Activated CD8-positive, alpha-beta memory T cell treated with anti-CD3 and anti-CD28 coated beads, Interleukin-2, amount 10 ng/mL, durations not matched to agents 7 days and 5 days (primary cell): ENCODE results near the gene ATF3. TPM values are rescaled to one million over a fixed set of nuclear protein-coding genes. Genes with fewer than 3 reads are reported as not detected.
"Not testable (repeated sequence)": the region's sequence is repeated elsewhere in the genome, so short reads cannot be mapped to it uniquely, and the experiment has no call there.

Experiments used
- ATAC-seq: fragments of 150-1000 bp; cut with Tn5 transposase; one replicate; pipeline ENCODE4 v1.10.0; 2021; ENCODE audit warnings: moderate library complexity
- CTCF ChIA-PET: fragments of 350-600 bp; sonication (Branson Sonifier 250); formaldehyde crosslinking; loops from one replicate; lab custom pipeline; 2021; ENCODE audit warnings: antibody characterized with exemption; lab: Charles Lee
- DNase-seq: peaks from one replicate; pipeline ENCODE4 v3.0.0-alpha.2; 2020
- H3K27ac Mint-ChIP-seq: one replicate; pipeline ENCODE4 v1.8.0; 2021; ENCODE audit warnings: mild to moderate bottlenecking, mixed read lengths
- H3K27me3 Mint-ChIP-seq: one replicate; pipeline ENCODE4 v1.8.0; 2021; ENCODE audit warnings: mixed read lengths
- H3K36me3 Mint-ChIP-seq: one replicate; pipeline ENCODE4 v1.8.0; 2021; ENCODE audit warnings: mild to moderate bottlenecking, mixed read lengths
- H3K4me1 Mint-ChIP-seq: one replicate; pipeline ENCODE4 v1.8.0; 2021; ENCODE audit warnings: mixed read lengths
- H3K4me3 Mint-ChIP-seq: one replicate; pipeline ENCODE4 v1.8.0; 2021; ENCODE audit warnings: mild to moderate bottlenecking, moderate library complexity, mixed read lengths
- H3K9me3 Mint-ChIP-seq: one replicate; pipeline ENCODE4 v1.8.0; 2022; ENCODE audit warnings: low read depth, mixed read lengths
- total RNA-seq, 2 experiments: library from RNA; stranded (reverse); gene quantifications; one replicate each; pipeline ENCODE4 v1.2.3, GENCODE V29; 2021

The ATF3 gene
- total RNA-seq, 2 experiments from 2014 or later, result 21.3 to 36.5 TPM

GRCh38 chr1:212658250-212658649, 49.7 kb downstream of the ATF3 start:
- not testable (repeated sequence) for H3K27ac Mint-ChIP-seq, H3K36me3 Mint-ChIP-seq, H3K9me3 Mint-ChIP-seq, DNase-seq, H3K4me1 Mint-ChIP-seq, H3K4me3 Mint-ChIP-seq, ATAC-seq
- peaks cover 34% of the 10 kb centered on the region for H3K27me3 Mint-ChIP-seq
- CTCF ChIA-PET, result interaction anchor here (1.3 to 2.1 kb wide), 2 partner anchors 92 to 181 kb away, joined by 3 to 5 read pairs; no protein-coding TSS in a partner anchor

- ATAC-seq (no peak), DNase-seq (no peak)
- Mint-ChIP-seq H3K4me3 (no peak overlapping the region), H3K4me1 (peaks cover 40% of the 10 kb centered on the region), H3K36me3 (no peaks in the 10 kb centered on the region), H3K9me3 (no peaks in the 10 kb centered on the region), H3K27ac (no peak overlapping the region), H3K27me3 (peaks cover 20% of the 10 kb centered on the region)
- CTCF ChIA-PET, result interaction anchor here (0.6 to 6.4 kb wide), 87 partner anchors 9 to 406 kb away, joined by 3 to 109 read pairs (median 5); partner anchors contain the start of genes ATF3, BATF3, NSL1 and TATDN3
Measured at GRCh38 chr1:212664409-212665199, 56.0 kb downstream of the ATF3 start.

GRCh38 chr1:212665241-212666115, 56.9 kb downstream of the ATF3 start:
- H3K4me3 Mint-ChIP-seq, result peak overlapping the region; percentile 71
- peaks cover 15% of the 10 kb centered on the region for H3K27me3 Mint-ChIP-seq
- peak overlapping the region; percentile 78 for H3K27ac Mint-ChIP-seq
- DNase-seq, result peak; percentile 87
- no peaks in the 10 kb centered on the region for H3K36me3 Mint-ChIP-seq
- H3K9me3 Mint-ChIP-seq, result no peaks in the 10 kb centered on the region
- H3K4me1 Mint-ChIP-seq, result peaks cover 43% of the 10 kb centered on the region
- ATAC-seq, result peak; percentile 98
- CTCF ChIA-PET, result interaction anchor here (0.6 to 6.4 kb wide), 88 partner anchors 10 to 984 kb away, joined by 3 to 109 read pairs (median 5); partner anchors contain the start of genes ATF3, BATF3, NSL1 and TATDN3

GRCh38 chr1:212666116-212666775, 57.7 kb downstream of the ATF3 start:
- no peak overlapping the region for H3K27ac Mint-ChIP-seq
- no peak for DNase-seq
- ATAC-seq, result no peak
- no peak overlapping the region for H3K4me3 Mint-ChIP-seq
- H3K27me3 Mint-ChIP-seq, result peaks cover 9% of the 10 kb centered on the region
- no peaks in the 10 kb centered on the region for H3K9me3 Mint-ChIP-seq
- peaks cover 51% of the 10 kb centered on the region for H3K4me1 Mint-ChIP-seq
- CTCF ChIA-PET, result interaction anchor here (0.9 to 6.4 kb wide), 34 partner anchors 12 to 985 kb away, joined by 3 to 109 read pairs (median 13); partner anchors contain the start of genes BATF3, NSL1 and TATDN3
- H3K36me3 Mint-ChIP-seq, result no peaks in the 10 kb centered on the region

- Mint-ChIP-seq H3K4me1 (peaks cover 58% of the 10 kb centered on the region), H3K4me3 (no peak overlapping the region), H3K27ac (peak overlapping the region; percentile 37), H3K27me3 (no peaks in the 10 kb centered on the region), H3K9me3 (no peaks in the 10 kb centered on the region), H3K36me3 (no peaks in the 10 kb centered on the region)
- CTCF ChIA-PET, result interaction anchor here (0.8 to 6.4 kb wide), 19 partner anchors 10 to 328 kb away, joined by 3 to 109 read pairs (median 4); partner anchors contain the start of genes BATF3, NSL1 and TATDN3
- ATAC-seq, result peak; percentile 51
- DNase-seq, result peak; percentile 62
Measured at GRCh38 chr1:212667223-212668139, 58.9 kb downstream of the ATF3 start.

- H3K36me3 Mint-ChIP-seq, result no peaks in the 10 kb centered on the region
- CTCF ChIA-PET, result interaction anchor here (0.9 to 6.4 kb wide), 12 partner anchors 9 to 213 kb away, joined by 3 to 109 read pairs (median 4); partner anchors contain the start of gene BATF3
- no peak overlapping the region for H3K4me3 Mint-ChIP-seq
- DNase-seq (no peak), ATAC-seq (no peak)
- peaks cover 58% of the 10 kb centered on the region for H3K4me1 Mint-ChIP-seq
- no peaks in the 10 kb centered on the region for H3K9me3 Mint-ChIP-seq
- H3K27ac Mint-ChIP-seq, result no peak overlapping the region
- H3K27me3 Mint-ChIP-seq, result no peaks in the 10 kb centered on the region
Measured at GRCh38 chr1:212668477-212668876, 59.9 kb downstream of the ATF3 start.

- Mint-ChIP-seq H3K4me3 (no peak overlapping the region), H3K9me3 (no peaks in the 10 kb centered on the region), H3K4me1 (peaks cover 58% of the 10 kb centered on the region), H3K27ac (no peak overlapping the region), H3K36me3 (no peaks in the 10 kb centered on the region), H3K27me3 (no peaks in the 10 kb centered on the region)
- DNase-seq (no peak), ATAC-seq (no peak)
- CTCF ChIA-PET, result interaction anchor here (1.3 to 6.4 kb wide), 6 partner anchors 8 to 213 kb away, joined by 3 to 109 read pairs (median 9); partner anchors contain the start of gene BATF3
Measured at GRCh38 chr1:212669102-212669501, 60.5 kb downstream of the ATF3 start.

- Mint-ChIP-seq H3K4me1 (peaks cover 58% of the 10 kb centered on the region), H3K36me3 (no peaks in the 10 kb centered on the region), H3K27ac (no peak overlapping the region), H3K9me3 (no peaks in the 10 kb centered on the region), H3K4me3 (no peak overlapping the region), H3K27me3 (no peaks in the 10 kb centered on the region)
- ATAC-seq, result no peak
- CTCF ChIA-PET, result interaction anchor here (6.4 kb wide), 1 partner anchor 25 kb away, joined by 109 read pairs; the partner anchor contains the start of gene BATF3
- DNase-seq, result no peak
Measured at GRCh38 chr1:212669600-212669999, 61.0 kb downstream of the ATF3 start.

GRCh38 chr1:212670301-212670700, 61.7 kb downstream of the ATF3 start:
- CTCF ChIA-PET, result interaction anchor here (0.9 to 1.8 kb wide), 3 partner anchors 20 to 213 kb away, joined by 3 to 6 read pairs (median 3); no protein-coding TSS in a partner anchor
- ATAC-seq, result no peak
- no peak overlapping the region for H3K4me3 Mint-ChIP-seq
- H3K36me3 Mint-ChIP-seq, result no peaks in the 10 kb centered on the region
- H3K9me3 Mint-ChIP-seq, result no peaks in the 10 kb centered on the region
- no peaks in the 10 kb centered on the region for H3K27me3 Mint-ChIP-seq
- H3K27ac Mint-ChIP-seq, result no peak overlapping the region
- peaks cover 53% of the 10 kb centered on the region for H3K4me1 Mint-ChIP-seq
- no peak for DNase-seq
